Neural crest cell (in vitro differentiated cells): ENCODE measurements around the gene RERE. TPM values are rescaled to one million over a fixed set of nuclear protein-coding genes. Genes with fewer than 3 reads are reported as not detected.

Experiments
- DNase-seq: peaks from one replicate; pipeline ENCODE4 v3.0.0; 2021; ENCODE audit warnings: low read depth, mixed read lengths, low spot score
- H3K27ac Mint-ChIP-seq: one replicate; pipeline ENCODE4 v1.8.0; 2021; ENCODE audit warnings: mild to moderate bottlenecking, mixed read lengths; ENCODE audit not compliant: unreplicated experiment
- H3K27me3 Mint-ChIP-seq: 2 replicates; pipeline ENCODE4 v1.8.0; 2021; ENCODE audit warnings: low read depth, mild to moderate bottlenecking, mixed read lengths
- H3K36me3 Mint-ChIP-seq: 2 replicates; pipeline ENCODE4 v1.8.0; 2021; ENCODE audit warnings: low read depth, mild to moderate bottlenecking, mixed read lengths
- H3K4me1 Mint-ChIP-seq: 2 replicates; pipeline ENCODE4 v1.8.0; 2021; ENCODE audit warnings: mixed read lengths
- H3K4me3 Mint-ChIP-seq: one replicate; pipeline ENCODE4 v1.8.0; 2021; ENCODE audit warnings: mild to moderate bottlenecking, mixed read lengths
- H3K9me3 Mint-ChIP-seq: 2 replicates; pipeline ENCODE4 v1.8.0; 2021; ENCODE audit warnings: mixed read lengths
- CTCF ChIP-seq: fragments of 200-600 bp; sonication (generic); conservative IDR thresholded peaks from 2 replicates; pipeline ENCODE4 v1.5.0; 2021; ENCODE audit warnings: antibody characterized with exemption, mild to moderate bottlenecking
- total RNA-seq: library from RNA; stranded (reverse); gene quantifications from 2 replicates; pipeline ENCODE4 v1.2.1, GENCODE V29; 2021

Gene RERE
- total RNA-seq, 1 donor from 2014 or later: 122 TPM

DNA sequence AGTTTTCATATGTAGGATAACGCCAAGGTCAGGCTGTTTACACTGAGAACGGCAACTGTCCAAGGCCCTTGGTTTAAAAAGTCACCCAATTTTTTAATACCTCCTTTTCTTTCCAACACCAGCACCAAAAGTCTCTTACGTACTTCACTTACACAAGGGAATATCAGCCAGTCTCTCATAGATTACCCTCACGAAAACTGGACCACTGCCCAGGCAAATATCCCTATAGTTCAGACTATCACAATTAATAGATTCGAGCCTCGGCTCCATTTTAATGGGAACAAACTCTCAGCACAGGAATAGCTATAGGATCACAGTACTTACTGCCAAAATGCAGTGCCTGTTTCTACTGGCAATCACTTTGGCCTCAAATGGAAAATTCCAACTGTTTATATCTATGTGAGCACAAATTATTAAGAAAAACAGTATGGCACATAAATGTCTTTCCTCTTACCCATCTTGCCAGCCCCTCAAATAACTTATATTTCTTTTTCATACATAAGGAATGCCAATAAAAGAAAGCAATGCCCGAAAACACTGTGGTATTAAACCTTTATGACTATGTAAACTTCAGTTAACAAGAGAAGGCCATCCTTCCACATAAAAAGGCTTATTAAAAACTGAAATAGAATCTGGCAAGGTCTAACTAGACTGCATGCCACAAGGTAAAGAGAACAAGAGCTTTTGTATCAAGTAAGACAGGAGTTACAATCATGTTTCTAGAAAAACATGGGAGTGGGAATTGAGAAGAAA is 401.7 kb downstream of the RERE start:
- Mint-ChIP-seq H3K4me3 (no peak overlapping the region), H3K27me3 (no peaks in the 10 kb centered on the region), H3K27ac (no peak overlapping the region), H3K36me3 (peaks cover 11% of the 10 kb centered on the region), H3K9me3 (no peaks in the 10 kb centered on the region), H3K4me1 (peaks cover 25% of the 10 kb centered on the region)
- no peak for TF ChIP-seq CTCF
- no peak for DNase-seq

DNA sequence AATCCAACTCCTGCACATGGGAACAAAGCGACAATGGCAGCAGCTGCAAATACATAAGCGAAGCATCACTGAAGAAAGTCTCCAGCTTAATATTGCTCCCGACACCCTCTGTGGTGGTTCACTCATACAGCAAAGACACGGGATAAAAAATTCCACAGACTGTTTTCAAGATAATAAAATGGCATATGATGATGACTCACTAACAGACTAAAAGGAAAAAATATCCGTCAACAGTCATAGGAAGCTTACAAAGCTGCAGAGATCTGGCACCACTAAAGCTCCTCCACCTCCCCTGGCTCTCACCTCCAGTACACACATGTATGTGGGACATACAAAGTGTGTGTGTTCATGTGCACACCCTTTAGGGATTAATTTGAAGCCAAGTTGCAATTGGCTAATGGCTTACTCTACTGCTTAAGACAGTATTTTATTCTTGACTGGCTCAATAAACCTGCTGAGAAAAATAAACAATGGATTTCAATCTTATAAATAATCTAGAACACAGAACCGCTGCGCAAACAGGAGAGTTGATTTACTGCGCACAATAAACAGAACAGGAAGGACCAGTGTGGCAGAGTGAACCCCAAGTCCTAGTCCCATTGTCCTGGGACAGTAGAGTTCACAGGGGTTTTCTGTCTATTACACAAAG is 405.1 kb downstream of the RERE start:
- Mint-ChIP-seq H3K4me3 (no peak overlapping the region), H3K9me3 (no peaks in the 10 kb centered on the region), H3K4me1 (peaks cover 49% of the 10 kb centered on the region), H3K36me3 (peaks cover 9% of the 10 kb centered on the region), H3K27ac (no peak overlapping the region), H3K27me3 (no peaks in the 10 kb centered on the region)
- no peak for DNase-seq
- no peak for TF ChIP-seq CTCF

- TF ChIP-seq CTCF: no peak
- Mint-ChIP-seq H3K4me3 (no peak overlapping the region), H3K27me3 (no peaks in the 10 kb centered on the region), H3K4me1 (peaks cover 53% of the 10 kb centered on the region), H3K9me3 (no peaks in the 10 kb centered on the region), H3K36me3 (peaks cover 9% of the 10 kb centered on the region), H3K27ac (no peak overlapping the region)
- DNase-seq: no peak
Observed at GRCh38 chr1:8411803-8412182, 405.6 kb downstream of the RERE start.

- Mint-ChIP-seq H3K4me3 (no peak overlapping the region), H3K9me3 (no peaks in the 10 kb centered on the region), H3K27me3 (no peaks in the 10 kb centered on the region), H3K36me3 (peaks cover 6% of the 10 kb centered on the region), H3K27ac (no peak overlapping the region), H3K4me1 (peaks cover 54% of the 10 kb centered on the region)
- TF ChIP-seq CTCF: no peak
- no peak for DNase-seq
Observed at GRCh38 chr1:8410791-8411190, 406.6 kb downstream of the RERE start.

DNA sequence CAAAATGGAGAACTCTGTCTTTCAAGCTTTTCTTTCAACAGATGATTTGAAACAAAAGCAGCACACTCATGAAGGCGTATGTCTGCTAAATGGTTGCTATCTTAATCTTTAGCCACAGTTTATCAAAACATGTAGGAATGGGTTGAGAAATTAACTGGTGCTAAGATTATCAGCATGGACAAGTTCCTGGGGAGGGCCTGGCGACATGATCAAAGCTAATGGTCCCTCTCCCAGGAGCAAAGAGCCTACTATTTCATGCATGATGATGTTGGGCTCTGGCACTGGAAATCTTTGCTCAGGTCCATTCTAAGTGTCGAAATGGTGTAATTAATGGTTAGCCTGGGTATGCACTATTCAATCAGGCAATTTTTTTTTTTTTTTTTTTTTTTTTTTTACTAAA is 407.8 kb downstream of the RERE start:
- peaks cover 10% of the 10 kb centered on the region for H3K36me3 Mint-ChIP-seq
- peaks cover 53% of the 10 kb centered on the region for H3K4me1 Mint-ChIP-seq
- no peak for TF ChIP-seq CTCF
- no peak for DNase-seq
- no peak overlapping the region for H3K4me3 Mint-ChIP-seq
- no peaks in the 10 kb centered on the region for H3K9me3 Mint-ChIP-seq
- no peak overlapping the region for H3K27ac Mint-ChIP-seq
- H3K27me3 Mint-ChIP-seq: no peaks in the 10 kb centered on the region
